ENCODE data around the gene CCDC70.

The CCDC70 gene
- long read RNA-seq, result 0 reads

DNA sequence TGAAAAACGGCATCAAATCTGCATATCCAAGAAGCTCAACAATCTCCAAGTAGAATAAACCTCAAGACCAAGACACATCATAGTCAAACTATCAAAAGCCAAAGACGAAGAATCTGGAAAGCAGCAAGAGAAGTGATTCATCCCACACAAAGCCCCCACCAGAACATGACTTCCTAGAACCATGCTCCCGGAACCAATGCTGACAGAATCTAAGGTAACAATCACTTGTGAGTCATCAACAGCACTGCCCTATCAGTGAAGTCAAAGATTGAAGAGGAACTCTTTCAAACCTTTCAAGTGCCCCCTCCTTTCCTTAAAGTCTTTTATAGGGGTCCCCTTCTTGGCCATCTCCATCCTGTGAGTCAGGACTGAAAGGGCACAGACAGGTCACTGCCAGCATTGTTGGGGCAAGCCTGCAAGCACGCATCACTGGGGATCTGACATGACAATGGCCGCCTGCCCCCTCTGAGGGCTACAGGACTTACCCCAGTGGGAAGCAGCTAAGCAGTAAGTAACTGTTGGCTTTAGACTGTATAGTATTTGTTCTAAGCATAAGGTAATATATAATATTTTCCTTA lies at the start of gene CCDC70:
TSS of gene CCDC70 (plus strand) at position 247 of the 578 bp plus-strand sequence. CDS start 3,443 bp downstream, outside the sequence.
- Histone ChIP-seq H3K4me3 (replicated peaks; ENCODE audit: insufficient read depth, low read length) (no peak within 1 kb of the TSS), H3K27me3 (ENCODE audit: insufficient read depth, poor library complexity, severe bottlenecking) (no peaks in the 10 kb centered on the region), H3K27ac (replicated peaks) (no peak within 1 kb of the TSS)
- TF ChIP-seq GABPA (IDR thresholded peaks at IDR 0.05; ENCODE audit: low read depth), result no peak
- TF ChIP-seq, protein P1, sequence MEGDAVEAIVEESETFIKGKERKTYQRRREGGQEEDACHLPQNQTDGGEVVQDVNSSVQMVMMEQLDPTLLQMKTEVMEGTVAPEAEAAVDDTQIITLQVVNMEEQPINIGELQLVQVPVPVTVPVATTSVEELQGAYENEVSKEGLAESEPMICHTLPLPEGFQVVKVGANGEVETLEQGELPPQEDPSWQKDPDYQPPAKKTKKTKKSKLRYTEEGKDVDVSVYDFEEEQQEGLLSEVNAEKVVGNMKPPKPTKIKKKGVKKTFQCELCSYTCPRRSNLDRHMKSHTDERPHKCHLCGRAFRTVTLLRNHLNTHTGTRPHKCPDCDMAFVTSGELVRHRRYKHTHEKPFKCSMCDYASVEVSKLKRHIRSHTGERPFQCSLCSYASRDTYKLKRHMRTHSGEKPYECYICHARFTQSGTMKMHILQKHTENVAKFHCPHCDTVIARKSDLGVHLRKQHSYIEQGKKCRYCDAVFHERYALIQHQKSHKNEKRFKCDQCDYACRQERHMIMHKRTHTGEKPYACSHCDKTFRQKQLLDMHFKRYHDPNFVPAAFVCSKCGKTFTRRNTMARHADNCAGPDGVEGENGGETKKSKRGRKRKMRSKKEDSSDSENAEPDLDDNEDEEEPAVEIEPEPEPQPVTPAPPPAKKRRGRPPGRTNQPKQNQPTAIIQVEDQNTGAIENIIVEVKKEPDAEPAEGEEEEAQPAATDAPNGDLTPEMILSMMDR (IDR thresholded peaks at IDR 0.05; ENCODE audit: insufficient read depth, low read length), result no peak
- TF ChIP-seq SPI1 (IDR thresholded peaks at IDR 0.05; ENCODE audit: borderline replicate concordance, low read depth), result no peak
- no peak for TF ChIP-seq POLR2AphosphoS5 (IDR thresholded peaks at IDR 0.05; ENCODE audit: low read depth)
- TF ChIP-seq, protein P2, sequence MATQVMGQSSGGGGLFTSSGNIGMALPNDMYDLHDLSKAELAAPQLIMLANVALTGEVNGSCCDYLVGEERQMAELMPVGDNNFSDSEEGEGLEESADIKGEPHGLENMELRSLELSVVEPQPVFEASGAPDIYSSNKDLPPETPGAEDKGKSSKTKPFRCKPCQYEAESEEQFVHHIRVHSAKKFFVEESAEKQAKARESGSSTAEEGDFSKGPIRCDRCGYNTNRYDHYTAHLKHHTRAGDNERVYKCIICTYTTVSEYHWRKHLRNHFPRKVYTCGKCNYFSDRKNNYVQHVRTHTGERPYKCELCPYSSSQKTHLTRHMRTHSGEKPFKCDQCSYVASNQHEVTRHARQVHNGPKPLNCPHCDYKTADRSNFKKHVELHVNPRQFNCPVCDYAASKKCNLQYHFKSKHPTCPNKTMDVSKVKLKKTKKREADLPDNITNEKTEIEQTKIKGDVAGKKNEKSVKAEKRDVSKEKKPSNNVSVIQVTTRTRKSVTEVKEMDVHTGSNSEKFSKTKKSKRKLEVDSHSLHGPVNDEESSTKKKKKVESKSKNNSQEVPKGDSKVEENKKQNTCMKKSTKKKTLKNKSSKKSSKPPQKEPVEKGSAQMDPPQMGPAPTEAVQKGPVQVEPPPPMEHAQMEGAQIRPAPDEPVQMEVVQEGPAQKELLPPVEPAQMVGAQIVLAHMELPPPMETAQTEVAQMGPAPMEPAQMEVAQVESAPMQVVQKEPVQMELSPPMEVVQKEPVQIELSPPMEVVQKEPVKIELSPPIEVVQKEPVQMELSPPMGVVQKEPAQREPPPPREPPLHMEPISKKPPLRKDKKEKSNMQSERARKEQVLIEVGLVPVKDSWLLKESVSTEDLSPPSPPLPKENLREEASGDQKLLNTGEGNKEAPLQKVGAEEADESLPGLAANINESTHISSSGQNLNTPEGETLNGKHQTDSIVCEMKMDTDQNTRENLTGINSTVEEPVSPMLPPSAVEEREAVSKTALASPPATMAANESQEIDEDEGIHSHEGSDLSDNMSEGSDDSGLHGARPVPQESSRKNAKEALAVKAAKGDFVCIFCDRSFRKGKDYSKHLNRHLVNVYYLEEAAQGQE (IDR thresholded peaks at IDR 0.05; ENCODE audit: insufficient replicate concordance, low read depth), result no peak
- no peak for DNase-seq (ENCODE audit: low read depth in 1 of 2, low spot score in 1 of 2)

DNA sequence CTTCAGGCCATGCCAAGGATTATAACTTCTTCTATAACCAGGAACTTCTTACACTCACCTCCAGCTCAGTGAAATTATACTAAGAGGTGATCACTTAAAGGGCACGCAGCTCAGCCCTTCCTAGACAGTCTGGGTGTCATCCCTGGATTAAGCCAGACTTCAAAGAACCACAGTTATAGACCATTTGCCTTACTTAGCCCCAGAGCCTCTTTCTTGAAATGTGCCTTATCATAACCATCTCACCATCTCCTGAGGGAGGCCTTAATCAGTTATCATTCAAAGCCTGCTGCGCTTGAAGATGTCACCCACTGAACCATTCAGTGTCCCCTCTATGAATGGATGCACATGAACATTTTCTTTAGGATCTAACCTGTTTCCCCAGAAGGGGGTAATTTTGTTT lies 47.7 kb upstream of the CCDC70 start:
- no peak overlapping the region for H3K27ac ChIP-seq (replicated peaks)
- no peak overlapping the region for H3K4me3 ChIP-seq (replicated peaks; ENCODE audit: insufficient read depth, low read length)
- TF ChIP-seq, protein P1 (IDR thresholded peaks at IDR 0.05; ENCODE audit: insufficient read depth, low read length), result no peak
- TF ChIP-seq GABPA (IDR thresholded peaks at IDR 0.05; ENCODE audit: low read depth) (no peak), POLR2AphosphoS5 (IDR thresholded peaks at IDR 0.05; ENCODE audit: low read depth) (no peak), SPI1 (IDR thresholded peaks at IDR 0.05; ENCODE audit: borderline replicate concordance, low read depth) (no peak)
- TF ChIP-seq, protein P2 (IDR thresholded peaks at IDR 0.05; ENCODE audit: insufficient replicate concordance, low read depth), result no peak
- no peak for DNase-seq (ENCODE audit: low read depth in 1 of 2, low spot score in 1 of 2)
- H3K27me3 ChIP-seq (ENCODE audit: insufficient read depth, poor library complexity, severe bottlenecking), result no peaks in the 10 kb centered on the region

DNA sequence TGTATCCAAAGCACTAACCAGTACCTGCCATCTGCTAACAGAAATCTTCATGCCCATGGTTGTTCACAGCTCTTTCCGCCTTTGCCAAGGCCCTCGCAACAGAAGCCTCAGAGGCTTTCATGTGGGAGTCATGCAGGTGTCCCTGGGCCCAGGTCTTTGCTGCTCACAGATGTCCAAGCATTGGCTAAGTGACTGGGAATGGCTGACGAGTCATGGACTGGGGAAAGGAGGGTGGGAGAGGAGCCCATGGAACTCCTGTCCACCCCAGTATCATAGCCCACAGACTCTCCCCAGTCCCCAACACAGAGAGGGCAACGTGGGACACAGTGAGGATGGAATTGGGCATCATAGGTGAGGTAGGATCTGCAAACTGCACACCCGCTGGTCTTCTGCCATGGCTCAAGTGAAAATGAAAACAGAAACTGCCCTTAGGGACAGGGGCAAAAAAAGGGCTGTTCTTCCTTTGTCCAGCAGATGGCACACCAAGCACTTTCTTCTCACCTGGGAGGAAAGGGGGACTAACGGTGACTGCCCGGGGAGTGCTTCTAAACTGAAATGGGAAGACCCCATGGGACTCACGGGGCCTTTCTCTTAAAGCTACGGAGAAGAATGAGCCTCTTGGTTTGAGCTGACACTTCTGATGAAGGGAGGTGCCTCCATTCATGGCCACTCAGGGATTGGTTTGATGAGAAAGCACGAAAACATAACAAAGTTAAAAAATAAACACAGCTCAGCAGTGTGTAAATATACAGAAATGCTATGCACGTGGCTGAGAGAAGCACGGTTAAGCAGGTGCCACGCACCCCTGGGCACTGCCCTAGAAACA lies 46.7 kb upstream of the CCDC70 start:
- no peak overlapping the region for H3K4me3 ChIP-seq (replicated peaks; ENCODE audit: insufficient read depth, low read length)
- TF ChIP-seq, protein P1 (IDR thresholded peaks at IDR 0.05; ENCODE audit: insufficient read depth, low read length), result peak; percentile 88
- TF ChIP-seq, protein P2 (IDR thresholded peaks at IDR 0.05; ENCODE audit: insufficient replicate concordance, low read depth), result no peak
- no peak for TF ChIP-seq GABPA (IDR thresholded peaks at IDR 0.05; ENCODE audit: low read depth)
- no peak for TF ChIP-seq SPI1 (IDR thresholded peaks at IDR 0.05; ENCODE audit: borderline replicate concordance, low read depth)
- peak in 1 of 2 experiments; percentile 79 for DNase-seq (ENCODE audit: low read depth in 1 of 2, low spot score in 1 of 2)
- H3K27ac ChIP-seq (replicated peaks), result peak overlapping the region; percentile 36
- H3K27me3 ChIP-seq (ENCODE audit: insufficient read depth, poor library complexity, severe bottlenecking), result no peaks in the 10 kb centered on the region
